Psoas muscle (tissue), 7 donors: ENCODE measurements around the gene RFK. TPM values are rescaled to one million over a fixed set of nuclear protein-coding genes. Genes with fewer than 3 reads are reported as not detected.

Experiments
- polyA plus RNA-seq, 3 donors: library from polyadenylated mRNA; stranded (reverse); fragments of 200-250 nt; gene quantifications; one replicate each; pipeline ENCODE4 v1.2.3, GENCODE V29; 2013
- total RNA-seq, 4 donors: library from RNA; stranded (reverse); fragmentation: NEBNext Ultra II Directional in 2 of 4; extraction: Animal tissue kit (Norgen Biotek cat#: 25700) in 2 of 4; gene quantifications; one replicate each; pipeline versions ENCODE4 v1.2.1 to v1.2.4, GENCODE V29; 2021 to 2023
- donor health status: healthy with polysubstance abuse.
- donor health status: DM: no; HTN: no; CAD: no; lungs with moderate emphysema.
- donor health status: Bipolar disorder and iron deficiency.
- donor health status: healthy.
- donor health status: DM: no; HTN: no; CAD: no.
- donor health status: DM: no; HTN: no; CAD: no.
- donor health status: DM: yes; HTN: yes; CAD: no.

Gene RFK
- total and polyA plus RNA-seq, 7 donors: 12.1 to 28.0 (median 15.4) TPM

Other genes starting within 250 kb of the RFK start
- gene GCNT1, start 64.8 kb upstream of the RFK start, total RNA-seq: 1 to 10 TPM; 1.1 to 2.6 (median 1.6) TPM
- gene GCNT1, start 64.8 kb upstream of the RFK start, polyA plus RNA-seq: under 1 TPM; 0.11 to 0.27 (median 0.22) TPM